Fibroblast of pulmonary artery (primary cell): Measurements from ENCODE around the gene CERT1.

Source experiments
- DNase-seq: peaks from one replicate; pipeline ENCODE4 v3.0.0-alpha.2; 2010; ENCODE audit warnings: low read depth
- H3K4me3 ChIP-seq: replicated peaks from 2 replicates; pipeline ENCODE4 v1.5.1; 2011; ENCODE audit warnings: low read depth, mild to moderate bottlenecking, control low read depth, low read length, moderate library complexity
- TF ChIP-seq, protein P1 (sequence below): IDR thresholded peaks from 2 replicates; pipeline ENCODE4 v1.5.1; 2011; ENCODE audit warnings: mild to moderate bottlenecking, control low read depth, low read length, inconsistent platforms; ENCODE audit errors: missing control alignments

The CERT1 gene

DNA sequence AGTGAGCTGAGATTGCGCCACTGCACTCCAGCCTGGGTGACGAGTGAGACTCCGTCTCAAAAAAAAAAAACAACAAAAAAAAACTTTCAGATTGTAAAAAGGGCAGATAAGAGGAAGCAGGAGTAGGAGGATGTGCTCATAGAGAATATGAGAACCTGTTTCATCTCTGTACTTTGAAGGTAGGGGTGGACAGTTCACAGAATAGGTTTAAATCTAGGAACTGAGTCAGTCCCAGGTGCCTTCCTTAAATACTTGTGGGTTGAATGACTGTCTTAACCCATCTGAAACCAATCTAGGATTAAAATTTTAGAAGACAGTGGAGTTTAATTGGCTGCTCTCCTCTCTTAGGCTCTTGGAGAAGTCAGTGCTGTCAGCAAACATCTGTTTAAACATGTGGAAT is 12.6 kb upstream of the CERT1 start:
- no peak for DNase-seq
- H3K4me3 ChIP-seq: no peak overlapping the region
- TF ChIP-seq, protein P1, sequence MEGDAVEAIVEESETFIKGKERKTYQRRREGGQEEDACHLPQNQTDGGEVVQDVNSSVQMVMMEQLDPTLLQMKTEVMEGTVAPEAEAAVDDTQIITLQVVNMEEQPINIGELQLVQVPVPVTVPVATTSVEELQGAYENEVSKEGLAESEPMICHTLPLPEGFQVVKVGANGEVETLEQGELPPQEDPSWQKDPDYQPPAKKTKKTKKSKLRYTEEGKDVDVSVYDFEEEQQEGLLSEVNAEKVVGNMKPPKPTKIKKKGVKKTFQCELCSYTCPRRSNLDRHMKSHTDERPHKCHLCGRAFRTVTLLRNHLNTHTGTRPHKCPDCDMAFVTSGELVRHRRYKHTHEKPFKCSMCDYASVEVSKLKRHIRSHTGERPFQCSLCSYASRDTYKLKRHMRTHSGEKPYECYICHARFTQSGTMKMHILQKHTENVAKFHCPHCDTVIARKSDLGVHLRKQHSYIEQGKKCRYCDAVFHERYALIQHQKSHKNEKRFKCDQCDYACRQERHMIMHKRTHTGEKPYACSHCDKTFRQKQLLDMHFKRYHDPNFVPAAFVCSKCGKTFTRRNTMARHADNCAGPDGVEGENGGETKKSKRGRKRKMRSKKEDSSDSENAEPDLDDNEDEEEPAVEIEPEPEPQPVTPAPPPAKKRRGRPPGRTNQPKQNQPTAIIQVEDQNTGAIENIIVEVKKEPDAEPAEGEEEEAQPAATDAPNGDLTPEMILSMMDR: no peak

DNA sequence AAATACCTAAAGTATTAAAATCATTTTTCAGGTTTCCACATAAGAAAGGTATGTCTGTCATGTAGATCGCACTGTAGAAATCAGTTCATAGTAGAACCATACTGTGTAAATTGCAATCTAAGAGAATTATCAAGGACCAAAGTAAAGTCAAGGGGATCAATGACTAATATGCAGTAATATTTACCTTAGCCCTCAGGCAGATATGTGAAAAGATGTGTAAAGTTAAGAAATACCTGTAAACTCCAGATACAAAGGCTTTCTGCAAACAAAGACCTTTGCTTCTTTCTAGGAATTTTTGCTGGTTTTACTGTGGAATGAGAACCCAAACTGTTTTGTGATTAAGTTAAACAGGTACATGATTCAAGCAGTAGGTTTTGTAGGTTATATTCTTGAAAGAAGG is 11.8 kb upstream of the CERT1 start:
- H3K4me3 ChIP-seq: no peak overlapping the region
- DNase-seq: no peak
- TF ChIP-seq, protein P1: no peak

DNA sequence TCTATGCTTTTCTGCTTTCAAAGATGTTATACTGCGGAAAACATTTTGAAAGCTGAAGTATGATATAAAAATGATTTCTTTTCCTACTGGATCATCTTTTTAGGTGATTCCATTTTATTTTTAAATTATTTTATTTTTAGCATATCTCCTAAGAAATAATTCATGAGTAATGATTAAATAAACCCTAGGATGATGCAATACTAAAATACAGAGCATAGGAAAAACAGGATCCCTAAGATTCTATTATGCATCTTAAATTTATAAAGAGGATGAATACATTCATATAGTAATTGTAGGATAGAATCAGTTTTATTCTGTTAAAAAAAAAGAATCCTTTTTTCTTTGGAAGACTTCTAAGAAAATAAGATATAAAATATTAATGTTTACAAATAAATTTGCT is 11.1 kb upstream of the CERT1 start:
- no peak overlapping the region for H3K4me3 ChIP-seq
- TF ChIP-seq, protein P1: no peak
- peak; percentile 3 for DNase-seq

DNA sequence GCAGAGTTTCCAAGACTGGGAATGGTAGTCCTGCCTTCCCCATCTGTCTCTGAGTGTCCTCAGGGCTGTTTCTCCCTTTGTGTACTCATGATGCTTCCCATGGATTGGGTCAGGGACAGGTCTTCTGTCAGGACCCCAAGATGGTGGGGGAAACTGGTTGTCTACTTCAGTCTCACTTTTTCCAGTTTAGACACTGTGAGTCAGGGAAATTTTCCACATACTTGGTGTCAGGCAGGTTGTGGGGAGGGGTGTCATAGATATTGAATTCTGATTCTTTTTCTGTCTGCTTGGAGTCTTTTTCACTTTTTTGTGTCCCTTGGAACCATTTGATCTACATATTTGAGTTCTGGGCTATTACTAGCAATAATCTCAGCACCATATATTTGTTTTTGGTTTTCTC is 10.6 kb upstream of the CERT1 start:
- H3K4me3 ChIP-seq: no peak overlapping the region
- TF ChIP-seq, protein P1: no peak
- DNase-seq: no peak

DNA sequence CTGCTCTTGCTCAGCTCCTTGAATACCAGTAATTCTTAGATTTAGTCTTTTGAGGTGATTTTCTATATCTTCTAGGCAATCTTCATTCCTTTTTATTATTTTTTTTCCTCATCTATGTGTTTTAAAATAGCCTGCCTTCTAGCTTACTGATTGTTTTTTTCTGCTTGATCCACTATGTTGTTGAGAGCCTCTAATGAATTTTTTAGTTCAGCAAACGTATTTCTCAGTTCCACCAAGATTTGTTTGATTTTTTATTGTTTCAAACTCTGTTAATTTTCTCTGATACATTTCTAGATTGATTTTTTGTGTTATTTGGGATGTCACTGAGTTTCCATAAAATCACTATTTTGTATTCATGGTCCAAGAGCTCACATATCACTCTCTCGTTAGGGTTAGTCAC is 9.8 kb upstream of the CERT1 start:
- TF ChIP-seq, protein P1: no peak

DNA sequence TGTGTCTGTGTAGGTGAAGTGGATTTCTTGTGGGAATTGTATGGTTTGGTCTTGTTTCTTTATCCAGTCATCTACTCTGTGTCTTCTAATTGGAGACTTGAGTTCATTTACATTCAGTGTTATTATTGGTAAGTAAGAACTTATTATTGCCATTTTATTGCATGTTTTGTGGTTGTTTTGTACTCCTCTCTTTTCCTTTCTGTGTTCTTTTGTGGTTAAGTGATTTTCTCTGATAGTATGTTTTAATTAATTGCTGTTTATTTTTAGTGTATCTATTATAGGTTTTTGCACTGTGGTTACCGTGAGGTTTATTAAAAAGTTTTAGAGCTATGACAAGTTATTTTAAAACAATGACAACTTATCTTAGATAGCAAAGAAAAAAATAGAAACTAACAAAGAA is 8.3 kb upstream of the CERT1 start:
- H3K4me3 ChIP-seq: no peak overlapping the region
- TF ChIP-seq, protein P1: no peak
- DNase-seq: no peak

More for the DNA sequence above, 9.8 kb upstream of the CERT1 start:
- no peak for DNase-seq
- H3K4me3 ChIP-seq: no peak overlapping the region

DNA sequence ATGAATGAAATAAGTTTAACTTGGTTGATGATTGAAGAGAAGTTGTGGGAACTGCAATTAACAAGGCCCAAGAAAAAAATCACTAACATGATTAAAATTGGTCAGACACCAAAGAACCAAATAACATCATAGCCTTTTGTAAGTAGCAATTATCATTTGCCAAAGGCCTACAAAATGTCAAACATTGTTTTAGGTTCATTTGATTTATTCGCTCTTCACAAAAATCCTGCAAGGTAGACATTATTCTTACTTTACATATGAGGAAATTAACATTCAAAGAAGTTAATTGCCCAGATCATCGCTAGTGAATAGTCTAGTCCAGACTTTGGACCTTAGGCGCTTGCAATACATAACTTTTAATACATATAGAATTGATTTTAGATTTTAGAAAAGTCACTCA is 2.9 kb upstream of the CERT1 start:
- no peak for DNase-seq
- H3K4me3 ChIP-seq: no peak overlapping the region
- TF ChIP-seq, protein P1: no peak
